Hematopoietic multipotent progenitor cell treated with erythropoietin and hydrocortisone succinate and interleukin-3 and kit ligand, for 4 days (in vitro differentiated cells): ENCODE measurements around the gene TTLL11.

Experiments used
- DNase-seq: peaks from one replicate; pipeline ENCODE4 v3.0.0-alpha.2; 2015

TTLL11 gene

DNA sequence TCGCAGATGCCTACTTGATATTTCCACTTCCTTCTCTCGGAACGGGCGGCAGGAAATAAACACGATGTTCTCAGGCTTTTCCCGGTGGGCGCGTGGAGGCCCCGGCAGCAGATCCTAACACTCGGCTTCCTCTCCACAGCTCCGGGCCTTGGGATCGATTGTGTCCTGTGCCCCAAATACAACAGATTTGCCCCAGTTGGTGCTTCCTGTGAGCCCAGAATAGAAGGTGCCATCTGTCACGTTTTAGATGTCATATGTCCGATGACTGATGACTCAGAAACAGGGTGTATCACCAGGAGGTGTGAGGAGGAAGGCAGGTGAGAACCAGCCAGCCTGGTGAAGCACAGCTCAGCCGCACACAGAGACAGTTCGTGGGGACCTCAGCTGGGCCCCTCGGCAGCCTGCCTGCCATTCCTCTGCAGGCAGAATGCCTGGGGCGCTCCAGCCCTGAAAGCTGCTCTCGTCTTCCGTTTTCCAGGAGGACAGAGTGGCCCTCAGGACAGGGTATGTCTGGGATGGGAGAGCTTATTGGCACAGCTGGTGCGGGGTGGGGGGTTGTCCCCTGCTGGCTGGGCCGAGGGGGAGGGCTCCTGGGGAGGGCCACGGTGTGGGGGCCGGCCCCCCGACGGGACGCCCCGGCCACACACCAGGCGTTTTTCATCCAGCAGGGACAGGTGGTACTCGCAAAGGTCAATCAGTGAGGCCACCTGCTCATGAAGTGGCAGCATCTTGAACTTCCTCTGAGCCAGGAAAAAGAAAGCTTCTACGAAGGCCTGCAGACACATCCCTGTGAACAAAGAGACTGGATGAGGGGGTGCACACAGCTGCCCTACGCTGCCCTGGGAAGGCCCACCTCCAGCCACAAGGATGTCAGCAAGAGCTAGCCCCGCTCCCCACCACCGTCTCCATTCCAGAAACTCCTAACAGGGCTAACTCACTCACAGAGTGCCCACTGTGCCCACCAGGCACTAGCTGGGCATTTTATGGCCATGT lies 270.7 kb downstream of the TTLL11 start:
- DNase-seq = no peak

DNA sequence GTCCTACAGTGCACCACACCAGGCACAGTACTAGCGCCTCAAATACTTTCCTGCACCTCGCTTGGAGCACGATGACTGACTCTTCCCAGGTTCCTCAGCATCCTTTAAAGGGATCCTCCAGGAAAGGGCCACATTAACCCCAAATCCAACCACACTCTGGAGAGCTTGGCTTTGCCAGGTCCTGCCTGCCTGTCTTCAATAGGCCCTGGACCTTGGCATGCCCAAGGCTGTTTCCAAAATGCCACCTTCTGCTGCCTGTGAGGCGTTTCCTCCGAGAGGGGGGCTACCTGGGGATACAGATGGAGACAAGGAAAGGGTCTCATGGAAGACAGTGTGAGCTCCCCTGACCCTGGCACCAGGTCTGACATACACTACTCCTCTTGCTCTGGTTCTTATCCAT lies 271.8 kb downstream of the TTLL11 start:
- no peak for DNase-seq

DNA sequence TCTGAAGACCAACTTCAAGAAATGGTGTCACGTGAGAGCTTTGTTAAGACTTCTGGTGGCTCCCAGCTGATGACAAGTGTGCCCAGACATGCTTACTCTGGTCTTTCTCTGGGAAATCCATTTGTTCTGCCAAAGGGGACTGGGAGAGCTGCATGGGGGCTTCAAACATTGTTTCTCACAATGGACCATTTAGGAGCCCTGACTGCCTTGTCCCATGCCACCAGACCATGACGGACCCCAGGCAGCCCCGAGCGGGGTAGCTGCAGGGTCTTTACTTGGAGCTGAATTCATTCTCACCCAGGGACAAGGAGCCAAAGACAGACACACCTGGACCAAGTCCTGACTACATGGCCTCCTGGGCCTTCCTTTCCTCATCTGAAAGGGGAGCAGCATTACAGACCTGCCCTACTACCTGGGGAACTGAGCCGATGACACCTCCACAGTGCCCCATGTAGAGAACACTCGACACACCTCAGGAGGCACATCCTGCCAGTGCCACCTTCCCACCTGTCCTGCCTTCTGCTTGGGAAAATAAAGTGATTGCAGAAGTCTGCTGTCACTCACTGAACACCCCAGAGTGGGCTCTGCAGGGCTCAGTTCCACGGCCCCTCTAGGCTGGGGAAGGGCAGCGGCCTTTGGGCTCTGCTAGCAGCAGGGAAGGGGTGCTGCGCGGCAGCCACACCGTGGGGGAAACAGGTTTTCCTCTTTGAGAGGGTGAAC lies 272.7 kb downstream of the TTLL11 start:
- DNase-seq = no peak

DNA sequence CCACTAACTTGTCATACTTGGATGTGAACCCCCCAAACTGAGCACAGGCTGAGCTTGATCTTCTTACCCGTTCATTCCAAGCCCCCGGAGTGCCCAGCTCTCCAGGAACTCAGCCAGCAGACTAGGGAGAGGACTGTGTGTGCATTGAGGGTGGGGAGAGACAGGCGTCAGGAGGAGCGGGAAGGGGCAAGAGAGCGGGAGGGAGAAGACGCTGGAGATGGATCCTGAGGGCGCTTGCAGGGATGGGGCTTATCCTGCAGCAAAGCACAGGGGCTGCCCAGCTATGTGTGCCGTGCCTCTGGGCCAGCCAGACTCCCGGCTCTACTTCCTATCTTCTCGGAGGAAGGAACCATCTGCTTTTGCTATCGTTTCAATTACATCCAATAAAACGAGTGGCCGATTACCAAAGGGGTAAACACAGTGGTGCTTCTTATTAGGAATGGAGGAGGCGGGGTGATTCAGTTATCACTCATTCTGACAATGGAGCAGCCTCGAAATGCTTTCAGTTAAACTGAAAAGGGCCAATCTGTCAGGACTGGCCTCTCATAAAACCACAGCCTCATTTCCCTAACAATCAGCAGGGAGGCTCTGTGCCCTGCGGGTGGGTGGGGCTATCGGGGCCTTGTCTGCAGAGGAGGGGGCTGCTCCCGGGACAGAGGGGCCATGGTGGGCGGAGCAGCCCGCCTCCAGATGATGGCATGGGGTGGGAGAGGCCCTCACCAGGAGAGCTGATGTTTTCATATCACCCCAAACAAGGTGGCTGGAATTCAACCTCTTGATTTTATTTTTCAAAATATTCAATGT lies 273.5 kb downstream of the TTLL11 start:
- DNase-seq = peak; percentile 97

DNA sequence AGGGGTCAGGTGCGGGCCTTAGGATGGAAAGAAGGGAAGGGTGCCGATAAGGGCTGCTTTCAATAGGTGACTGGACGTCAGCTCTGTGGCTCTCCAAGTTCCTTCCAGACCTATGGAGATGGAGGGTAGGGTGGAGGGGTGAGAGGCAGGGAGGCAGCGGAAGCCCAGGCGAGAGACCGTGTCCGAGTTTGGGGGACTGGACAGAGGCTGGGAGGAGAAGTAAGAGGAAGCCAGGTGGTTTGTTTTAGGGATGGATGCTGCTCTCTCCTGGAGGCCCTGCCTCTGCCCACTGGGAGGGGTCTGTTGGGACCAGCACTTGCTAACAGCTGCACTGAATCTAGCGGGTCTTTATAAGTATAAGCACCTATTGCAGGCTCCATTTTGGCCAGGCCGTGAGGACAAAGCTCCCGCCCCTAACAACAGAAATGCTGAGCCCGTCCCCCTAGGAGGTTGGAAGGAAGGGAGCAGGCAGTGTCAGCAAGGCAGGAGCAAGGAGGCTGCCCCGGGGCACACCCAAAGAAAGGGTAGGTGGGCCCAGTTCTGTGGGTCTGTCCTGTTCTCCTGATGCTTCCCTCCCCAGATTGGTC lies 274.2 kb downstream of the TTLL11 start:
- peak; percentile 56 for DNase-seq

DNA sequence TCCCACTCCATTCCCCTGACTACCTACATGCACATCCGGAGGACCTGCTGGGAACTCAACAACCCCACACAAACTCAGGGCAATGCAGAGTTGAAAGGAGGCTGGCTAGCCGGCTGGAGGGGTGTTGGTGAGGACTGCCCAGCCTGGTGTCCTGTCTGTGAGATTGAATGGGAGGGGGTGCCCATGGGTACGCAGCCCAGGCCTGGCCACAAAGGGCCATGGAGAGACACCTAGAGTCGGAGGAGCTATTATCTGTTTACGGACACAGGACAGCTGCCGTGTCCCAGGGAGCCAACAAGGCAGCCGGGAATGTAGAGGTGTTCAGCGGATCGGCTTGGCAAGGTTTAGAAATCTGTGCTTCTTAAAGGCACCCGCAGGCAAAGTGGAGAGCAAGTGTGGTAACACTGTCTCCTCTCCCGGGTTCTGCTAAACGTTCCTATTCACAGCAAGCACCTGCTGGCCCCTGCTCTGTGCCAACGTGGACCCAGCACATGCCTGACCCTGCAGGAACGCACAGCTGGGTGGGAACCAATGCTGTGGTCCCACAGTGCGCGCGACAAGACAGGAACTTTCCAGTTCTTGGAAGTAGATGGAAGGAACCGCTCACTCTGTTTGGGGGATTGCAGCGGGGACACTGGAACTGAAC lies 275.0 kb downstream of the TTLL11 start:
- DNase-seq = no peak

DNA sequence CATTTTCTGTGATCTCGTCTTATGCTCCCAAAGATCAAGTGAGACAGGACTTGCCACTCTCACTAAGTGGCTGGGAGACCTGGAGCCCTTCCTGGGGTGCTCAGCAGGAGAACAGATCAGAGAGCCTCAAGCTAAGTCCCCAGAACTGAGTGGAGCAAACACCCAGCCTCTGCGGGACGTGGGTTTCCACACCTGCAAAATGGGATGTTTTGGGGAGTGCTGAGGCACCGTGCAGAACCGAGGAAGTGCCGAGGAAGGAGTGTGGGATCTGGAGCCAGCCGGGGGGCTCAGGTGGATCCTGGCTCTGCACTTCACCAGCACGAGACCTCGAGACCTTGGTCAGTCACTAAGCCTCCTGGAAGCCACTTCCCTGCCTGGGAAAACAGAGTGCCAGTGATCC lies 275.6 kb downstream of the TTLL11 start:
- DNase-seq = no peak

DNA sequence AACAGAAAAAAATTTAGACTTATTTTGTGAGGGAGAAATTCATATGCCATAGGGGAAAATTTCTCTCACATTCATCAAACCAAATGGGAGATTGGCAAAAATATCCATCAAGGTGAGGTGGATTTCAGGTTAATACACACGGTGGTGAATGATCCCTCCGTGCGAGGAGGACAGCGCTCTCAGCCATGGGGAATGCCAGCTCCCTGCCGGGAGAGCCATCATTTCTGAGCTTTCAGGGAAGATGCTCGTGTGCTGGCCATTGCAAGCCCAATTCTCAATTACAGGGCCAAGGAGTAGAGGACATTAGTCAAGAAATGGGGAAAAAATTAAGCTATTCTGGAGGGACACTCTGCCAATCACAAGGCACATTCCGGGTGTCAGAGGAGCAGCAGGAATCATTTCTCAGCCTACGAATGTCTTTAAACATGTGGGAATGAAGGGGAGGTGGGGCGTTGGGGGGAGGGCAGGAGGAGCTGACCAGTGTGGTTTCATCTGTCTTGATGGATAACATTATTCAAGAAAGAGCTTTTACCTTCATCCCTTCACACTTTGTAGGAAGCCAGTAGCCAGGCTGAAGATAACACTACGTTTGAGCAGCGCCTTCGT lies 276.2 kb downstream of the TTLL11 start:
- peak; percentile 46 for DNase-seq

DNA sequence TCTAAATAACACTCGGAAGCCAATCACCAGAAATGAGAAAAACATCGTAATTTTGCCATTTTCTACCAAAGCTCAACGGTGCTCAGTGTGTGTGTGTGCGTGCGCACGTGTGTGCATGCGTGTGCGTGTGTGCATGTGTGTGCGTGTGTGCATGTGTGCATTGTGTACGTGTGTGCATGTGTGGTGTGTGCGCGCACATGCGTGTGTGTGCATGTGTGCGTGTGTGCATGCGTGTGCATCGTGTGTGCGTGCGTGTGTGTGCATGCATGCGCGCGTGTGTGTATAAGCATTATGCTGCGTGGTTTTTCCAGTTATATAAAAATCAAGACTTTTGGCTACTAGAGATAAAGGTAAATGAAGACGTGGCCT lies 276.7 kb downstream of the TTLL11 start:
- DNase-seq = no peak

DNA sequence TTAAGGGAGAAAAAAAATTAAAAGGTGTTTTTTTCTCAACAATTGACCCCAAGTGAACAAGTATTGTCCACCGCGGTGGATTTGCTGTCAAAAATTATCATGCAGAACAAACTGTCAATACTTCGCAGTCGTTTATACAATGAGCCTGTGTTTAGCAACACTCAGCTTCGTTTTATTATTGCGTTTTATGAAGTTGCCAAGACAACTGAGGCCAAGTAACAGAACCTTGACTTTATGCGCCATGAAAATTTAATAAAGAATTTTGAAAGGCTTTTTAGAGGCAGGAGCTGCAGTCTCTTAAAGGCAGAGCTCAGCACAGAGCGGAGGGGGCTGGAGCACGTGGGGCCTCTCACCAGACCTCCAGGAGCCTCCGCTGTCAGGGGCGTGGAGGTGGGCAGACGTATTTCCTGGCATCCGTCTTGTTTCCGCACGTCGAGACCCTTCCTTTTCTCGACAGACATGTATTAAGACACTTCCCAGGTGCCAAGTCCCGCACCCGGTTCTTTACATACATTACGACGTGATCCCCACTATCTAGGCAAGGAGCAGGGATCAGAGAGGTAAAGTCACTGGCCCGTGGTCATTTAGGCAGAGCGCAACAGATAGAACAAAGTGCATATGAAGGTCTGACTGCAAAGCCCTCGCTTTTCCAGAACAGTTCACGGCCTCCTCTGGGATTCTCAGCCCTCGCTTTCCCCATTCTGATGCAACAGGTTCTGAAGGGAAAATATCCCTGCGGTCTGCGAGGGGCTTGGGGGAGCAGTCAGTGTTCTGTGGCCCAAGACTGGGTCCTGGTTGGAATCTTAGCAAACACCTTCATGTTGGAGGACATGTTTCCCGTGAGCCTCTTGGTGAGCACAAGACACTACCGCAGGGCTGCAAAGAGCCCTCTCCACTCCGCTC lies 277.3 kb downstream of the TTLL11 start:
- no peak for DNase-seq

DNA sequence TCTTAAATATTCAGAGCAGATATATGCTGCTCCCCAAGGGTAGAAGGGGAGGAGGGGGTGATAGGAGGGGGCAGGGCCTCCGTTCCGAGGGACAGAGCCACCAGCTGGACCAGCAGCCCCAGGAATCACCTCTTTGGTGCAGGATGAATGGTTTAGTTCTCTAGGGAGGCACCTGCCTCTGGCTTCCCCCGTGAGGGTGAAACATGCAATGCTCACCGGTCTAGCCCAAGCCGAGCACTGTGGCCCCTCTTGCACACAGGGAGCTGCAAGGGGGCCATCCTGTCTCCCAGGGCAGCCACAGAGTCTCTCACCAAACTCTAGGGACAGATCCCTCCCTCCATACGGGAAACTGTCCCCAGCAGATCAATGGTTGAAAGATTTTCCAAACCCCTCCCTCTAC lies 278.0 kb downstream of the TTLL11 start:
- no peak for DNase-seq

DNA sequence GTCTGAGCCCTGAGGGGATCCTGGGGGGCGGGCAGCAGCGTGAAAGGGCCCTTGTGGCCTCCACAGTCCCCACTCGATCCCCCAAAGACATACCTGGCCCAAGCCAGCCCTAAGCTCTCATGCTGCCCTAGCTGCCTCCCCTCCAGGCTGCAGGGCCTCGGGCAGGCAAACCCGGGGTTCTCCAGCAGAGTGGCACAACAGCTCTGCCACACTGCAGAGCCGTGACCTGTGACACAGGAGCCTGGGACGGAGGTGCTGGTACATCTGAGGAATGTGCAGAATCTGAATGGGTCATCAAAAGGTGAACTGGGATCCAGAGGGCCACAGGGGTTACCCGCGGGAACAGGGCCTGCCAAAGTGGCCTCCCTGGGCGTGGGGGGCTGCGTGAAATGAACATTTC lies 278.5 kb downstream of the TTLL11 start:
- DNase-seq = no peak

DNA sequence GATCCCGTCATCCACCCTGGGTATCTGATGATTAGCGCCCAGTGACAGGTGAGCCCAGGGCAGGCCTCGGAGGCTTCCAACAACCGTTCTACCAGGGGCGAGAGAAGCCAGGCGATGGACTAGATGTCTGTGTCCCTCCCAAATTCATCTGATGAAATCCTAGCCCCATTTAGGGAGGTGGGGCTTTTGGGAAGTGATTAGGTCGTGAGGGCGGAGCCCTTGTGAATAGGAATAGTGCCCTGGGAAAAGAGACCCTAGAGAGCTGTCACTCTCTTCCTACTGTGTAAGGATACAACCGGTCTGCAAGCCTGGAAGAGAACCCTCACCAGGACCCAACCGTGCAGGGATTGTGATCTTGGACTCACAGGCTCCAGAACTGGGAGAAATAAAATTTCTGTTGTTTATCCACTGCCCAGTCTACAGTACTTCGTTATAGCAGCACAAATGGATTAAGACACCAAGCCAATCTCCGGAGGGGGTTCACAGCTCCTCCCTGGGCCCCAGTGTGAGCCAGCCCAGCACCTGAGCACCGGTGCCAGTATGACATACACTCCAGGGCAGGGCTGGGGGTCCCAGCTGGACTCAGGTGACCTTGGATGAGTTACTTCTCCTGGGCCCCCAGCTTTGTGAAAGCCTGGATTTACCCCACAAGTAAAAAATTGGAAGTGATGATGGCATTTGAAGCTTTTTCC lies 279.4 kb downstream of the TTLL11 start:
- no peak for DNase-seq

DNA sequence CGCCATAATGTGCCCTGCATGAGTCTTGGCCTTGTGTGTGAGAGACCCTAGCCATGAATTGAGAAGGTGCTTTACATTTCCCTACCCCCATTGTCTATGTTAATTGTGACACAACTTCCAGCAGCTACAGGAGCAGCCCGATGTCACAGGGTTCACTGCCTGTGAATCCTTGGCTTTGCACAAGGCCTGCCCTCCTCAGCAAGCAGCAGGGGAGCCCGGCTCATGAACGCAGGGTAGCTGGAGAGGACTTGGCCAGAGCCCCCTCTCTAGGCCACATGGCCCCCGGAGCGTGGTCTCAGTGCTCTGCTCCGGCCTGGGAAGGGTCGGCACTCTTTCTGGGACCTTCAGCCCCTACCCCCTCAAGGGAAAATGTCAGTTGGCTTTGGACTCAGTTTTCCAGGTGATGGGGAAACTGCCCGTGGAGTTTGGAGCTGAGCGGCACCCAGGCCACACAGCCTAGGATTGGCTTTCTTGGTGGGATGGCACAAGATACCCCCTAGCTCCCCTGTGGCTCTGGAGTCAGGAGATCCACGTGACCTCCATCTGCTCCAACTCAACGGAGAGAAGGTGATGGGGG lies 280.9 kb downstream of the TTLL11 start:
- no peak for DNase-seq

DNA sequence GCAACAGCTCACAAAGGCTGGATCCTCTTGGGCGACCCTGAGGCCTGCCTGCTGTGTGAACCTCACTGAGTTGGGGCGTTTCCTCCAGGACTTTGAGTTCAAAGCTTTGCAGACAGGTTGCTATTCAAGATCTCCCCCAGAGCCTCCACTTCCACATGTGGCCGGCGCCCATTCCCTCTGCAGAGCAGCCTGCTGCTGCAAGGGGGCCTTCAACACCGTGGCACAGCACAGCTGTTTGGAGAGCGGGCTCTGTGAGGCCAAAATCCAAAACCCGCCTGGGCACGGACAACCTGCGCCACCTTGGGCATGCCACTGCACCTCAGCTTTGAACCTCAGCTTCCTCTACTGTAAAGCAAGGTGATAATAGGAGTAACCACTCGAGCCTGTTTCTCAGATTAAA lies 281.4 kb downstream of the TTLL11 start:
- no peak for DNase-seq

DNA sequence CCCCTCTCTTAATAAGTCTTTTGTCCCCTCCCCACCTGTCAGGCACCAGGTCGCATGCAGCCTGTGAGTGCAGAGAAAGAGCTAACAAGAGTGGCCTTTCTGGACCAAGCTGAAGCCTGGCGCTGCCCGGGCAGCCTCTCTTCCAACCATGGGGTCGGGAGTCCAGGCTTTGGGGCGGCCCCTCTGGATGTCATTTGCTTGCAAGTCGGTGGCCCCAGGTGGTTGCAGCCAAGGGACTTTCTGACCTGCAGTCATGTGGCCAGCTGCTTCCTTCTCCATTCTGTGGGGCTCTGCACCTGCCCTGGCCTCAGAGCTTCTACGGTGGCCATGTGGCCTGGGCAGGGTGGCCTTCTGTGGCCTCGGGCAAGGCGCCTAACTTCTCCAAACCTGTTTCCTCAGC lies 282.0 kb downstream of the TTLL11 start:
- DNase-seq = no peak

DNA sequence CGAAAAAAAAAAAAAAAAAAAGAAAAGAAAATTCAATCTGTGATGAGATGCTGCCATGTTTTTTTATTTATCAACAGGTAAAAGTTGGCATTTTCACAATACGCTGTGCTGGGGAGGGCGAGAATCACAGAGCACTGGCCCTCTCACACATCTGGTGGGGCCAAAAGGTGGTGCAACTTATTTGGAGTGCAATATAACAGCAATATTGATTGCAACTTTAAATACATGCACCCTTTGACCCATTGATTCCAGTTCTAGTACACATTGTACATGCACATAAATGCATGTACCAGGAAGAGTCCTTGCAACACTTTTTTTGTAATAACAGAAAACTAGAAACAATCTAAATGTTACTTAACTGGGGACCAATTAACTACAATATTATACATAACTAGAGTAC lies 282.6 kb downstream of the TTLL11 start:
- no peak for DNase-seq

DNA sequence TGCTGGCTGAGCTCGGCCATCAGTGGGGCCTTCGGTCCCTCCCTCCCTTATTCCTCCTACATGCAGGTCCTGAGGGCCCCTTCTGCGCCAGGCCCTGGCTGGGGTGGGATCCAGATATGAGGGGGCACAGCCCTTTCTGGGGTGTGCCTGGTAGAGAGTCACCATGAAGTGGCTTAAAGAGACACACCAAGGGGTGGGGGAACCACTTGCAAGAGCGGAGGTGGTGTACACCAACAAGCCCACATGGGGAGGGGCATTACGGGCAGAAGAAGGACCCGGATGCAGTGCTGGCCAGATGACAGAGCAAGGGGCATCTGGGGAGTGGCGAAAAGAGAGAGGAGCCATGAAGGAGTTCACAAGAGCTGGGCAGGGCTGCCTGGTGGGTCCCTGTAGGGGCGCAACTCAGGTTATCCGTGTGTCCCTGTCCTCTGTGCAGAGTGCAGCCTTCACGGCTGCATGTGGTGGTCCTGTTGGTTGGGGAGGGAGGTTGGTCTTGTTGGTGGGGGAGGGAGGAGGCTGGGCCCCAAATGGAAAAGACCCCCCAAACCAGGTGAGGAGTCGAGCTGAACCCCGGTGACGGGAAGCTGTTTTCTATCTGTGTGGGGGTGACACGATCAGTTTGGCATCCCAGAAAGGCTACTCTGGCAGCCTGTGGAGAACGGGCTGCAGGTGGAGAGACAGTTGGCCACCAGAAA lies 283.6 kb downstream of the TTLL11 start:
- no peak for DNase-seq

DNA sequence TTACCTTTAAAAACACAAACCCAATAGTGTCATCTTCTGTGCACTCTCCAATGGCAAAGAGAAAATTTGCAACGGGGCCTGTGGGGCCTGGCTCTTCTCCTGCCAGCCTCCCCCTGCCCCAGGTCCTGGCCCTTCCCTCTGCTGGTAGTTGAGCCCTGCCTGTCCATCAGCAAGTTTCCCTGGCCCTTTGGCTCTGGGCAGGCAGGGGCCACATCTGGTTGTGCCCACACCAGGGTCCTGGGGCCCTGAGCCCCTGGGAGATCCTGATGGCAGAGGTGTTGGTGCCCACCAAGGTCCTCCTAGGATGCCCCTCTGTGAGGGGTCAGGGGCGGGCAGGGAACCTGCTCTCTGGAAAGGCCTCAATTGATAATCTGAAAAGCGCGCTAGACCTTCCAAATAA lies 284.3 kb downstream of the TTLL11 start:
- DNase-seq = no peak
